GM18499 (cell line): Measurements from ENCODE around the gene NPC1L1.
"Not testable (repeated sequence)": the region's sequence is repeated elsewhere in the genome, so short reads cannot be mapped to it uniquely, and the experiment has no call there.

ENCODE experiments used
- ATAC-seq: cut with Tn5 transposase; IDR thresholded peaks from one replicate; pipeline ENCODE4 v1.9.1; 2021; ENCODE audit warnings: moderate number of reproducible peaks; ENCODE audit not compliant: insufficient read depth, unreplicated experiment

The NPC1L1 gene

DNA sequence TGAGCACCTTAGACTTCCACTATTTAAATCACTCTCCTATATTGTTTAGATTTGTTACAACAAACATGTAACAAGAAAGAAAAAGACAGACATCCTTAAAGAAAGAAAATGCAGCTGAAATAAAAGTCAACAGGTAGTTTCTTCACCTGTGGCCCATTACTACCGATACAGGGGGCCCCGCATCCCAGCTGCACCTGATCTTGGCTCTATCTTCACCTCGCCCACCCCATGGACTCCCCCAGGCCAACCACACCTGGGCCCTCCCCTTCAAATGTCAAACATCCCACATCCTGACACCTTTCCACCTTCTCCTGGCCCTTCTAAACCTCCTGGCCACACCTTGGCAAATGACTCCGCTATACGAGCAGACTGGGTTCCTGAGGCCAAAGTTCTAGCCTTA, 25.6 kb upstream of the NPC1L1 start:
- no peak for ATAC-seq

GRCh38 chr7:44565795-44566559, 24.8 kb upstream of the NPC1L1 start:
- no peak for ATAC-seq

- ATAC-seq, result no peak
Observed at GRCh38 chr7:44565097-44565794, 24.1 kb upstream of the NPC1L1 start.

DNA sequence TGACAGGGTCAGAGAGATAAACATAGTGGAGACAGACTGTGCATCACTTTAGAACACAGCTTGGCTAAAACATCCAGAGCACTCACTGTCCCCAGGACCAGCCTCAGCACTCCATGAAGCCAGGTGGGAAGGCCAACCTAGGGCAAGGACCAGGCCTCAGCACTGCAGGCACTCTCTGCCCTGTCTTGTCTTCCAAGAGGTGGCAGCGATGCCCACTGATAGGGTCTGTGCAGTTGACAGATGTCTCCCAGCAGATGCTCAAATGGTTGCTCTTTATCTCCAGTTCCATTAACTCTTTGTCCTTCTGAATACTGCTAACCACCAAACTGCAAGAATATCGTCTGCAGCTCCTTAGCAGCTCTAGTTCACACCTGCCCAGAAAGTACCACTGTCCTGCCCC, 23.5 kb upstream of the NPC1L1 start:
- no peak for ATAC-seq

DNA sequence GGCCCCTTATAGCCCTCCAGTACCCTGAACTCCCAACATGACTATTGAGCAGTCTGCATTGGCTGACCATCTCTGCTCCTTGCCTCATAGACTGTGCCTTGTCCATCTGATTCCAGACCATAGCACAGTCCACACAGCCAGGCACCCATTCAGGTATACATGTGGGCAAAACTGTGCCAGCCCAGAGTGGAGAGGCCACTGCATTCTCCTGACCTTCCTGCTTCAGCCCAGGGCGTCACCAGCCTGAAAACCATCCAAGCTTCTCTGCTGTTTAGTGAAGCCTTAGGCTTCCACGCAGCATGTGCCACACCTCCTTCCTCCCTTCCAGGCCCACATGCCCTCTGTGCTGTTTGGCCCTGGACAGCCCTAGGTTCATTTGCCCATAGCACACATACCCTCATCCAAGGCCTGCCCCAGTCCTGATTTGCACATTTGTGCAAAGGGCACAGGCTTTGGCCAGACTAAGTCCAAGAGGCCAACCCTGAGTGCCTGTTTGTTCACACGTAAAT, 22.1 kb upstream of the NPC1L1 start:
- ATAC-seq, result no peak

- not testable (repeated sequence) for ATAC-seq
Observed at GRCh38 chr7:44562622-44562962, 21.5 kb upstream of the NPC1L1 start.

GRCh38 chr7:44561962-44562621, 21.0 kb upstream of the NPC1L1 start:
- no peak for ATAC-seq

DNA sequence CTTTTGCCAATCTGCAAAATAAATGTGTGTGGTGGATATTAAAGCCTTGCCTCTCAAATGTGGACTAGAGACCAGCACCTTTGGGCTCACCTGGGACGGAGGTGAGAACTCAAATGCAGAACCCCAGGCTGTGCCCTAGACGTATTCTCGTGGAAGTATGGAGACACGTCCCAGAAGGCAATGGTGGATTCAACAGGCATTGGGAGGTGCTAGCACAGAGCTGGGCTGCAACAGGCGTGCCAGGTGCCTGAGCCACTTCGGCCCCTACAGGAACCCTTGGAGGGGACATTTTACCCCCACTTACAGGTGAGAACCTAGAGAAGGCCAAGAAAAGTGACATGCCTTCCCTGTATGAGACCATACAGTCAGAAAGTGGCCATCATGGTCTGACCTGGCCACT, 20.4 kb upstream of the NPC1L1 start:
- ATAC-seq, result no peak

- ATAC-seq, result no peak
Observed at GRCh38 chr7:44559485-44559884, 18.4 kb upstream of the NPC1L1 start.

DNA sequence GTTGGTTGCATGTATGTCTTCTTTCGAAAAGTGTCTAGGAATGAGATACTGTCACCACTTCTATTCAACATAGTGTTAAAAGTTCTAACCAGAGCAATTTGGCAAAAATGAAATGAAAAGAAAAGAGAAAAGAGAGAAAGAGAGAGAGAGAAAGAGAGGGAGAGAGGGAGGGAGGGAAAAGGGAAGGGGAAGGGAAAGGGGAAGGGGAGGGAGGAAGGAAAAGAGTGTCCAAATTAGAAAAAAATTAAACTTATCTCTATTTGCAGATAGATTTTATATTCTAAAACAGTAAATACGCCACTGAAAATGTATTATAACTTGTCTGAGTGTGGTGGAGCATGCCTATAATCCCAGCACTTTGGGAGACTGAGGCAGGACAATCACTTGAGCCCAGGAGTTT, 16.4 kb upstream of the NPC1L1 start:
- no peak for ATAC-seq

- ATAC-seq, result no peak
Observed at GRCh38 chr7:44555350-44555749, 14.2 kb upstream of the NPC1L1 start.

DNA sequence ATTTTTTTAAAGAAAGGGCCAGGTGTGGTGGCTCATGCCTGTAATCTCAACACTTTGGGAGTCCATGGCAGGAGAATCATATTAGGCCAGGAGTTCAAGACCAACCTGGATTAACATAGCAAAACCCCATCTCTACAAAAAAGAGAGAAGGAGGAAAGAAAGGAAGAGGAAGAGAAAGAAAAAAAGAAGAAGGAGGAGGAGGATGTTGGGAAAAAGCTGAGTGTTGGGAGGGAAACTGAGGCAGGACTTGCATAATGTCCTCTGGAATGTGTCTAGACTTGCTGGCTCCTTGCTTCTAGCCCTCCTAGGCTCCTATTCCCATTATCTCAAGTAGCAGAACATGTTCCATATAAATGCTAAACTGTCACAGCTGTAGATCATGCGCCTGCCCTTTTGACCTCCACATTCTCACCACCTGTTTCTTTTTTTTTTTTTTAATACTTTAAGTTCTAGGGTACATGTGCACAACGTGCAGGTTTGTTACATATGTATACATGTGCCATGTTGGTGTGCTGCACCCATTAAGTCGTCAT, 11.4 kb upstream of the NPC1L1 start:
- not testable (repeated sequence) for ATAC-seq

- ATAC-seq, result no peak
Observed at GRCh38 chr7:44549457-44549856, 8.3 kb upstream of the NPC1L1 start.

DNA sequence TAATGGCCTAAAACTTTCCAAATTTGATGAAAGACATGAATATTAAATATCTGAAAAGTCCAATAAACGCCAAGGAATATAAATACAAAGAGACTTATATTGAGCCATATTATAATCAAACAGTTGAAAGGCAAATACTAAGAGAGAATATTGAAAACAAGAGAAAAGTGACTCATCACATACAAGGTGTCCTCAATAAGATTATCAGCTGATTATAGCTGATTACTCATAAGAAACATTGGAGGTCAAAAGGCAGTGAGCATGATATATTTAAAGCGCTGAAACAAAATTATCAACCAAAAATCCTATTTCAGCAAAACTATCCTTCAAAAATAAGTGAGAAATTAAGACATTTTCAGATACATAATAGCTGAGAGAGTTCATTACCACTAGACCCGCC, 7.8 kb upstream of the NPC1L1 start:
- ATAC-seq, result no peak

DNA sequence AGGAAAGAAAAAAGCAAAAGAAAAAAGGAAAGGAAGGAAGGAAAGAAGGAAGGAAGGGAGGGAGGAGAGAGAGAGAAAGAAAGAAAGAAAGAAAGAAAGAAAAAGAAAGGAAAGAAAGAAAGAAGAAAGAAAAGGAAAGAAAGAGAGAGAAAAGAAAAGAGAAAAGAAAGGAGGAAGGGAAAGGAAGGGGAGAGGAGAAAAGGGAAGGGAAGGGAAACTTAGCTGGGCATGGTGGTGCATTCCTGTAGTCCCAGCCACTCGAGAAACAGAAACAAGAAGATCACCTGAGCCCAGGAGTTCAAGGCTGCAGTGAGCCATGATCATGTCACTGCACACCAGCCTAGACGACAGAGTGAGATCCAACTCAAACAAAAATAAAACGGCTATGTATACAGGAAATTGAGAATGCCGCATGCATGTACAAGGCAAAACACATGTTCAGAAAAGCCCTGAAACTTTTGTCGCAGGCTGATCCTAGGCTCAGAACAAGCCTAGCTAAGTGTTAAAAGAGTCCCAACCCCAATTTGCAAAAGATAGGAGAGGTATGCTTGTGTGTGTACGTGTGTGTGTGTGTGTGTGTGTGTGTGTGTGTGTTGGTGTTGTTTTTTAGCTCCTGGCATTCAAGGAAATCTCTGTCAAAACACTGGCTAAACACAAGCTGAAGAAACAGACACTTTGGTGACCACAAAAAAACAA, 6.6 kb upstream of the NPC1L1 start:
- no peak for ATAC-seq

DNA sequence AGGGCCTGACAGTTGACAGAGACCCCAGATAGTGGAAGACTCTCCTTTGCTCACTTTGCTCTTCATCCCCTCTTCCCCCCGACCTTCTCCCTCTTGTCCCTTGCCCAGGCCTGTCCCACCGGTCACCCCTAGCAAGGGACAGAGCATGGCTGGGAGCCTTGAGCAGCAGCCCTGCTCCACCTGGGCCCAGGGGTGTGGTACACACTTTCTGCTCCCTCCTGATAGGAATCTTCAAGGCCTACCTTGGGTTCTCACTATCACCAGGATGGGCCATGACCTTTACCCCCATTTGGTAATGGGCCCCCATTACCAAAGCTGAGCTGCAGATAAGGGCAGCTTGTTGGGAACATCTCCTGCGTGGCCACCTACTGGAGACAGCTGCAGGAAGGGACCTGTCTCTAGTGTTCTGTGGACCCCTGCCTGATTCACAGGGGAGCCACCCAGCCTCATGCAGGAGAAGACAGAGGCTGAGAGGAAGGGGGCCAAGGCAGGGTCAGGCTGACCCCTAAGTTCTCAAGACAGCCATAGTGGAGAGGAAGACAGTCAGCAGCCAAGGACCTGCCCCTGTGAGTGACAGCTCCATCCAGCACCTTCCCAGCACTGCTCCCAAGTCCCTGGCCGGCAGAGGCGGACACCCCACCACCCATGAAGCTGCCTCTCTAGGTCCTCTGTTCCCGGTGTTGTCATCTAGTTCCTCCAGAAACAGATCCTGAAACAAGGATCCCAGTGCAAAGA, 913 bp upstream of the NPC1L1 start:
- no peak for ATAC-seq

DNA sequence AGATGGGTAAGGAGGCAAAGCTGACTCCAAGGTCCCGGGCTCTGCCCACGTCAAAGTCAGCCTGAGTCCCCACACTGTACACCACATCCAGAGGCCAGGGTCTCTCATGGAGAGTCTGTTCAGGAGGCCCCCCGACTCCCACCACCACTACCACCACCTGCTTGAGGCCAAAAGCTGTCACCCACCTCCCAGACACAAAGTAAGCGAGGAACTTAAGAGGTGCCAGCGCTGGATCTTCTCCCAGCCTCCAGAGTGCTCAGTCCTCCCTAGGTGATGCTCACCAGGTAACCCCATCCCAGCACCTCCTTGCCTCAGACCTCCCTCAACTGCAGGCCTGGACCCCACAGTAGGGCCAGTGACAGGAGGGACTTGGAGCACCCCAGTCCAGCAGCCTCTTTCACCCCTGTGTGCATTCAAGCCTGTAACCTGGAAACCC, 520 bp downstream of the NPC1L1 start:
- no peak for ATAC-seq

- no peak for ATAC-seq
Observed at GRCh38 chr7:44539669-44540506, 1.2 kb downstream of the NPC1L1 start.
